Trophoblast cell (in vitro differentiated cells and primary cell): ENCODE measurements around the gene SMAD3.

Experiments used
- DNase-seq, 2 donors: peaks; one replicate each; pipeline ENCODE4 v3.0.0-alpha.2; 2016
- H2AFZ ChIP-seq: 2 replicates; pipeline ENCODE4 v1.6.1; 2013; ENCODE audit warnings: low read length, moderate library complexity, mild to moderate bottlenecking; ENCODE audit not compliant: insufficient read depth, poor library complexity
- H2AK5ac ChIP-seq: 2 replicates; pipeline ENCODE4 v1.6.1; 2013; ENCODE audit warnings: mild to moderate bottlenecking, low read length
- H2BK120ac ChIP-seq: 2 replicates; pipeline ENCODE4 v1.6.1; 2013; ENCODE audit warnings: low read length, mild to moderate bottlenecking, moderate library complexity; ENCODE audit not compliant: insufficient read depth, poor library complexity
- H2BK12ac ChIP-seq: 2 replicates; pipeline ENCODE4 v1.6.1; 2013; ENCODE audit warnings: mild to moderate bottlenecking, low read length, moderate library complexity
- H2BK5ac ChIP-seq: 2 replicates; pipeline ENCODE4 v1.6.1; 2013; ENCODE audit warnings: low read length, low read depth, moderate library complexity, mild to moderate bottlenecking; ENCODE audit not compliant: poor library complexity
- H3K14ac ChIP-seq: 2 replicates; pipeline ENCODE4 v1.6.1; 2013; ENCODE audit warnings: mild to moderate bottlenecking, low read length
- H3K18ac ChIP-seq: 2 replicates; pipeline ENCODE4 v1.6.1; 2013; ENCODE audit warnings: mild to moderate bottlenecking, low read length
- H3K23ac ChIP-seq: 2 replicates; pipeline ENCODE4 v1.6.1; 2013; ENCODE audit warnings: low read length
- H3K27ac ChIP-seq: 2 replicates; pipeline ENCODE4 v1.5.1; 2013; ENCODE audit warnings: low read depth, mild to moderate bottlenecking, inconsistent platforms, low read length, moderate library complexity
- H3K27me3 ChIP-seq: 2 replicates; pipeline ENCODE4 v1.6.1; 2013; ENCODE audit warnings: inconsistent platforms, mild to moderate bottlenecking, low read length, moderate library complexity; ENCODE audit not compliant: insufficient read depth
- H3K36me3 ChIP-seq, 2 experiments: 1 replicate in 1 of 2; 2 replicates in 1 of 2; pipeline ENCODE4 v1.6.1; 2013; ENCODE audit warnings: low read length in 2 of 2, mild to moderate bottlenecking in 2 of 2, moderate library complexity in 1 of 2; ENCODE audit not compliant: insufficient read depth in 2 of 2, control insufficient read depth in 1 of 2
- H3K4ac ChIP-seq: 2 replicates; pipeline ENCODE4 v1.6.1; 2013; ENCODE audit warnings: low read depth, mild to moderate bottlenecking, low read length, moderate library complexity
- H3K4me1 ChIP-seq, 2 experiments: 1 replicate in 1 of 2; 2 replicates in 1 of 2; pipeline ENCODE4 v1.6.1; 2013; ENCODE audit warnings: low read length in 2 of 2, mild to moderate bottlenecking in 2 of 2, moderate library complexity in 1 of 2; ENCODE audit not compliant: insufficient read depth in 2 of 2, control insufficient read depth in 1 of 2
- H3K4me2 ChIP-seq: 2 replicates; pipeline ENCODE4 v1.6.1; 2013; ENCODE audit warnings: inconsistent platforms, mild to moderate bottlenecking, low read length, moderate library complexity
- H3K4me3 ChIP-seq: 2 replicates; pipeline ENCODE4 v1.5.1; 2013; ENCODE audit warnings: mild to moderate bottlenecking, low read depth, low read length, inconsistent platforms
- H3K79me1 ChIP-seq: one replicate; pipeline ENCODE4 v1.6.1; 2013; ENCODE audit warnings: low read length
- H3K79me2 ChIP-seq: 2 replicates; pipeline ENCODE4 v1.6.1; 2013; ENCODE audit warnings: low read length, mild to moderate bottlenecking; ENCODE audit not compliant: control insufficient read depth, insufficient read depth, poor library complexity
- H3K9ac ChIP-seq: 2 replicates; pipeline ENCODE4 v1.6.1; 2013; ENCODE audit warnings: mild to moderate bottlenecking, low read length
- H3K9me3 ChIP-seq: 2 replicates; pipeline ENCODE4 v1.6.1; 2013; ENCODE audit warnings: low read depth, mild to moderate bottlenecking, control low read depth, inconsistent platforms, low read length; ENCODE audit not compliant: insufficient read depth
- H4K12ac ChIP-seq: 2 replicates; pipeline ENCODE4 v1.6.1; 2013; ENCODE audit warnings: low read depth, mild to moderate bottlenecking, low read length, moderate library complexity
- H4K8ac ChIP-seq: 2 replicates; pipeline ENCODE4 v1.6.1; 2013; ENCODE audit warnings: low read depth, mild to moderate bottlenecking, low read length, moderate library complexity
- H4K91ac ChIP-seq: one replicate; pipeline ENCODE4 v1.6.1; 2013; ENCODE audit warnings: low read depth, mild to moderate bottlenecking, low read length, moderate library complexity
- WGBS: extraction: QIAGEN DNeasy Blood & Tissue Kit; methylation state at CpG from one replicate; pipeline ENCODE4 v1.1.7; 2013; ENCODE audit warnings: missing lambda C conversion rate; ENCODE audit not compliant: insufficient read length, insufficient coverage; ENCODE audit errors: extremely low coverage; 5-methylcytosine and 5-hydroxymethylcytosine counted together

The SMAD3 gene

DNA sequence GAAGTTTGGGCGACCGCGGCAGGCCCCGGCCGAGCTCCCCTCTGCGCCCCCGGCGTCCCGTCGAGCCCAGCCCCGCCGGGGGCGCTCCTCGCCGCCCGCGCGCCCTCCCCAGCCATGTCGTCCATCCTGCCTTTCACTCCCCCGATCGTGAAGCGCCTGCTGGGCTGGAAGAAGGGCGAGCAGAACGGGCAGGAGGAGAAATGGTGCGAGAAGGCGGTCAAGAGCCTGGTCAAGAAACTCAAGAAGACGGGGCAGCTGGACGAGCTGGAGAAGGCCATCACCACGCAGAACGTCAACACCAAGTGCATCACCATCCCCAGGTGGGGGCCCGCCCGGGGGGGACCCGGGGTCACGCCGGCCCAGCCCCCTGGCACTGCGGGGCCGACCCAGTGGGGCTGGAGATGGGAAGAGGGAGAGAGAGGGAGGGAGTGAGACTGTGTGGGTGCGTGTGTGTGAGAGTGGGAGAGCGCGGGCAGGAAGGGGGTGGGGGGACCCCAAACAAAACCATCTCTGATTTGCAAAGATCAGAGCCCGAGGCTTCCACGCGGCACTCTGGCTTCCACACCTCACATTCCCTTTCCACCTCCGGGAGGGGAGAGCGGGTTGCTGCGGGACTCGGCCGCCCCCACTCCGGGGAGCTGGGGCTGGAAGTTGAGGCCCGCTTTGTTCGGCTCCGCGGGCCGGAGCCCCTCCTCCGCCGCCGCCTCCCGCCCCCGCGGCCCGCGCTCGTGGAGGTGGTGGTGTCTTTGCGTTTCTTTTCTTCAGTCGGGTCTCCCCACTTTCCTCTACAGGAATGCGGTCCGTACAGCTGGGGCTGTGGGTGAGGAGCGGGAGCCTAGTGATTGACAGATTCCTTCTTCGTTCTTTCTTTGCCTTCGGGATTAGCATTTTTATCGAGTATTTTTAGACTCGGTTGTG lies 898 bp downstream of the SMAD3 start:
- peak overlapping the region; percentile 9 for H4K12ac ChIP-seq
- H3K36me3 ChIP-seq: peaks cover 0 to 2% of the 10 kb centered on the region in 2 experiments
- no peak overlapping the region for H3K23ac ChIP-seq
- H2AK5ac ChIP-seq: peak overlapping the region; percentile 23
- H2BK5ac ChIP-seq: peak overlapping the region; percentile 68
- H3K4me2 ChIP-seq: peak overlapping the region; percentile 65
- peak overlapping the region; percentile 50 for H3K18ac ChIP-seq
- peak overlapping the region; percentile 94 for H3K14ac ChIP-seq
- H3K4me1 ChIP-seq: peaks cover 22 to 23% of the 10 kb centered on the region in 2 experiments
- no CpG with 5 or more reads among the region's 72 CpGs for WGBS
- DNase-seq: peak in 1 of 2 donors; percentile 47
- H3K27ac ChIP-seq: peak overlapping the region; percentile 87
- H2BK12ac ChIP-seq: peak overlapping the region; percentile 20
- H3K9me3 ChIP-seq: no peaks in the 10 kb centered on the region
- peak overlapping the region; percentile 72 for H2AFZ ChIP-seq
- peaks cover 26% of the 10 kb centered on the region for H3K79me2 ChIP-seq
- peaks cover 26% of the 10 kb centered on the region for H3K79me1 ChIP-seq
- H4K8ac ChIP-seq: peak overlapping the region; percentile 7
- H4K91ac ChIP-seq: peak overlapping the region; percentile 86
- peak overlapping the region; percentile 77 for H3K4ac ChIP-seq
- H3K27me3 ChIP-seq: no peaks in the 10 kb centered on the region
- H3K4me3 ChIP-seq: peak overlapping the region; percentile 79
- H2BK120ac ChIP-seq: peak overlapping the region; percentile 74
- H3K9ac ChIP-seq: peak overlapping the region; percentile 45

DNA sequence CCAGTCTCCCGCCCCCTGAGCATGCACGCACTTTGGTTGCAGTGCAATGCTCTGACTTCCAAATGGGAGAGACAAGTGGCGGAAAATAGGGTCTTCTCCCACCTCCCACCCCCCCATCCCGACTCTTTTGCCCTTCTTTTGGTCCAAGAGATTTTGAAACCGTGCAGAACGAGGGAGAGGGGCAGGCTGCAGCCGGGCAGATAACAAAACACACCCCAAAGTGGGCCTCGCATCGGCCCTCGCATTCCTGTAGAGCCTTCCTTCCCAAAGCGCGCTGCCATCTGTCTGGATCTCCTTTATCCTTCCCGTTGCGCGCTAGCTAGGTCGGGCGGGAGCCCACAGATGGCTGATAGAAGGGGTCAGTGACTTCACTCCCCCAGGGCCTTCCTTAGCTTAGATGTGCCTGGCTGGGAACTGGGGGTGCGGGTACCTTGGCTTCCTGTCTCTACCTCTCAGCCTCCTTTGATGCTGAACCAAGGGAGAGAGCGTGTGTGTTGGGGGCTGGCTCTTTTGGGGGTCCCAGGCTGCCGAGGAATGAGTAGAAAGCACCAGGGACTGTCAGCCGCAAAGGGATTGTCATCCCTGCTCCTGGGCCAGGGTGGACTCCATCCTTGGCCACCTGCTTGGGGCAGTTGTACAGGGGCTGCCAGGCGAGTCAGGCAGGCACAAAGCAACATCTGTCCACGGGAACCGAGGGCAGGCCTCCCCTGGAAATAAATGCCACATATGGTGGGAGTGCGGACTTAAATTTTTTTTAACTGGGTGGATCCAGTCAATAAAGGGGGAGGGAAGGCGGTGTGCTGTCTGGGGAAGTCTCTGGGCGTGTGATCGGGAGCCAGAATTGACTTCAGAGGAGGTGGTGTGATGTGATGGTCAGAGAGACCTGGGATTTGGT lies 1.8 kb downstream of the SMAD3 start:
- peaks cover 22 to 23% of the 10 kb centered on the region in 2 experiments for H3K4me1 ChIP-seq
- peak overlapping the region; percentile 94 for H3K14ac ChIP-seq
- peaks cover 26% of the 10 kb centered on the region for H3K79me1 ChIP-seq
- no peaks in the 10 kb centered on the region for H3K9me3 ChIP-seq
- H3K23ac ChIP-seq: no peak overlapping the region
- H3K27me3 ChIP-seq: no peaks in the 10 kb centered on the region
- H3K4ac ChIP-seq: peak overlapping the region; percentile 77
- H2AK5ac ChIP-seq: no peak overlapping the region
- no peak overlapping the region for H2BK12ac ChIP-seq
- no CpG with 5 or more reads among the region's 28 CpGs for WGBS
- peak overlapping the region; percentile 74 for H2BK120ac ChIP-seq
- H3K36me3 ChIP-seq: peaks cover 0 to 2% of the 10 kb centered on the region in 2 experiments
- no peak overlapping the region for H4K12ac ChIP-seq
- H3K4me3 ChIP-seq: peak overlapping the region; percentile 79
- no peak overlapping the region for H4K91ac ChIP-seq
- peak overlapping the region; percentile 20 for H3K27ac ChIP-seq
- no peak overlapping the region for H2AFZ ChIP-seq
- peak overlapping the region; percentile 68 for H2BK5ac ChIP-seq
- DNase-seq: no peak
- peak overlapping the region; percentile 65 for H3K4me2 ChIP-seq
- peak overlapping the region; percentile 15 for H4K8ac ChIP-seq
- H3K18ac ChIP-seq: peak overlapping the region; percentile 50
- peak overlapping the region; percentile 45 for H3K9ac ChIP-seq
- peaks cover 26% of the 10 kb centered on the region for H3K79me2 ChIP-seq

DNA sequence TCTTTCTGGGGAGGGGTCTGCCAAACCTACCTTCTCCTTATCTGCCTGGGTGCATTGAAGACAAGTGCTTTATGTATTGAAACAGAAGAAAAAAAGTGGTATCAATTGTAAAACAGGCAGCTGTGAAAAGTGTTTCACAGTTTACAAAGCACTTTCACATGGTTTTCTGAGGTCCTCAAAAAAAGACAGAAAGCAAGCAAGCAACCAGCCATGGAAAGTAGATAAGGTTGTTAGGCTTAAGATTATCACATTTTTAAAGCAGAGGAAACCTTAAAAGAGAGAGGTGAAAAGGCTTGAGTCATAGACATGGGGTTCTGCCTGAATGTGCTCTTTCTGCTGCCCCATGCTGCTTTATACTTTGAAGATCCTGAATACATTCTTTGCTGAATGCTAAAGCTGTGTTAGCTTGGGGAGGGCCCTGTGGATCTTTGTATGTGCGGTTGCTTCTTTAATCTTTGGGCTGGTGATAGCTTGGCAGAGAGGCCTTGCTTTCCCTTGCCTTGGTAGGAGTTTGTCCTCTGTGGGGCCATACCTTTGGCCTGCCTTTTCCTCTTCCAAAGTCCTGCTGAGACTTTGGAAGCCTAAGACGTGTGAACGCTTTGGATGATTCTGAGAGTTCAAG lies 2.6 kb downstream of the SMAD3 start:
- Histone ChIP-seq H2BK5ac (no peak overlapping the region), H3K4me2 (peak overlapping the region; percentile 65), H2AFZ (no peak overlapping the region), H2AK5ac (no peak overlapping the region), H4K12ac (no peak overlapping the region), H3K4me3 (no peak overlapping the region), H3K9ac (peak overlapping the region; percentile 31), H3K27ac (no peak overlapping the region), H3K36me3 (peaks cover 0 to 2% of the 10 kb centered on the region in 2 experiments), H3K4me1 (peaks cover 22 to 25% of the 10 kb centered on the region in 2 experiments), H2BK120ac (no peak overlapping the region), H3K9me3 (no peaks in the 10 kb centered on the region), H4K8ac (no peak overlapping the region), H4K91ac (no peak overlapping the region), H3K4ac (peak overlapping the region; percentile 55), H3K14ac (no peak overlapping the region), H3K79me2 (peaks cover 26% of the 10 kb centered on the region), H2BK12ac (peak overlapping the region; percentile 6), H3K23ac (no peak overlapping the region), H3K27me3 (no peaks in the 10 kb centered on the region), H3K18ac (peak overlapping the region; percentile 15), H3K79me1 (peaks cover 26% of the 10 kb centered on the region)
- WGBS: no CpG with 5 or more reads among the region's 3 CpGs
- DNase-seq: no peak
